Fibroblast of skin of right quadriceps (primary cell): Measurements from ENCODE around the gene RGMA.
A peak's percentile ranks its signal among the peaks of the same experiment; 100 is the strongest.
"Not testable (repeated sequence)": the region's sequence is repeated elsewhere in the genome, so short reads cannot be mapped to it uniquely, and the experiment has no call there.

Experiments used
- DNase-seq: peaks from one replicate; pipeline ENCODE4 v3.0.0-alpha.2; 2013

The RGMA gene

GRCh38 chr15:93031557-93032384 lies 57.2 kb downstream of the RGMA start:
- not testable (repeated sequence) for DNase-seq

- DNase-seq, result no peak
Measured at GRCh38 chr15:93031103-93031464, 57.9 kb downstream of the RGMA start.

- DNase-seq, result peak; percentile 52
Measured at GRCh38 chr15:93030430-93031102, 58.4 kb downstream of the RGMA start.

- no peak for DNase-seq
Measured at GRCh38 chr15:93029836-93030429, 59.1 kb downstream of the RGMA start.

GRCh38 chr15:93029214-93029835 lies 59.7 kb downstream of the RGMA start:
- no peak for DNase-seq

GRCh38 chr15:93028632-93029213 lies 60.3 kb downstream of the RGMA start:
- peak; percentile 78 for DNase-seq

GRCh38 chr15:93028111-93028631 lies 60.8 kb downstream of the RGMA start:
- no peak for DNase-seq

- no peak for DNase-seq
Measured at GRCh38 chr15:93027413-93027812, 61.6 kb downstream of the RGMA start.

GRCh38 chr15:93026380-93026817 lies 62.6 kb downstream of the RGMA start:
- DNase-seq, result no peak

GRCh38 chr15:93025625-93025982 lies 63.4 kb downstream of the RGMA start:
- DNase-seq, result no peak

GRCh38 chr15:93024716-93025624 lies 64.0 kb downstream of the RGMA start:
- DNase-seq, result no peak

- no peak for DNase-seq
Measured at GRCh38 chr15:93024293-93024692, 64.7 kb downstream of the RGMA start.

- no peak for DNase-seq
Measured at GRCh38 chr15:93020976-93021772, 67.8 kb downstream of the RGMA start.

GRCh38 chr15:93019971-93020370 lies 69.0 kb downstream of the RGMA start:
- no peak for DNase-seq

GRCh38 chr15:93019090-93019489 lies 69.9 kb downstream of the RGMA start:
- no peak for DNase-seq

- peak; percentile 28 for DNase-seq
Measured at GRCh38 chr15:93018574-93018973, 70.4 kb downstream of the RGMA start.

- peak; percentile 23 for DNase-seq
Measured at GRCh38 chr15:93017526-93017925, 71.5 kb downstream of the RGMA start.

GRCh38 chr15:93012786-93013185 lies 76.2 kb downstream of the RGMA start:
- DNase-seq, result no peak

GRCh38 chr15:93007994-93008393 lies 81.0 kb downstream of the RGMA start:
- no peak for DNase-seq

- no peak for DNase-seq
Measured at GRCh38 chr15:93005133-93005532, 83.9 kb downstream of the RGMA start.

GRCh38 chr15:93001881-93002280 lies 87.1 kb downstream of the RGMA start:
- no peak for DNase-seq
